ENCODE measurements around the gene ADORA2A. TPM values are rescaled to one million over a fixed set of nuclear protein-coding genes. Genes with fewer than 3 reads are reported as not detected.

The ADORA2A gene
- total RNA-seq, 1 experiment from 2014 or later, result 0.72 TPM

GRCh38 chr22:24416611-24417010 is 10.8 kb upstream of the ADORA2A start:
- DNase-seq (ENCODE audit: extremely low read depth, low read depth), result no peak

GRCh38 chr22:24417200-24417599 is 10.2 kb upstream of the ADORA2A start:
- no peak for DNase-seq (ENCODE audit: extremely low read depth, low read depth)

- DNase-seq (ENCODE audit: extremely low read depth, low read depth), result no peak
These were observed 9.3 kb upstream of the ADORA2A start for GRCh38 chr22:24417901-24418641.

GRCh38 chr22:24418786-24419474 is 8.5 kb upstream of the ADORA2A start:
- no peak for DNase-seq (ENCODE audit: extremely low read depth, low read depth)

GRCh38 chr22:24419475-24419850 is 7.9 kb upstream of the ADORA2A start:
- no peak for DNase-seq (ENCODE audit: extremely low read depth, low read depth)

GRCh38 chr22:24420072-24420976 is 7.1 kb upstream of the ADORA2A start:
- no peak for DNase-seq (ENCODE audit: extremely low read depth, low read depth)

- no peak for DNase-seq (ENCODE audit: extremely low read depth, low read depth)
These were observed 6.4 kb upstream of the ADORA2A start for GRCh38 chr22:24420977-24421343.

GRCh38 chr22:24421428-24421931 is 5.9 kb upstream of the ADORA2A start:
- DNase-seq (ENCODE audit: extremely low read depth, low read depth), result no peak

- DNase-seq (ENCODE audit: extremely low read depth, low read depth), result no peak
These were observed 5.2 kb upstream of the ADORA2A start for GRCh38 chr22:24422102-24422665.

GRCh38 chr22:24423519-24424000 is 3.8 kb upstream of the ADORA2A start:
- peak; percentile 14 for DNase-seq (ENCODE audit: extremely low read depth, low read depth)

GRCh38 chr22:24424001-24424900 is 3.1 kb upstream of the ADORA2A start:
- DNase-seq (ENCODE audit: extremely low read depth, low read depth), result no peak

GRCh38 chr22:24424901-24425775 is 2.3 kb upstream of the ADORA2A start:
- no peak for DNase-seq (ENCODE audit: extremely low read depth, low read depth)

GRCh38 chr22:24426436-24426835 is 963 bp upstream of the ADORA2A start:
- DNase-seq (ENCODE audit: extremely low read depth, low read depth), result no peak

GRCh38 chr22:24426851-24427499 is 424 bp upstream of the ADORA2A start:
- no peak for DNase-seq (ENCODE audit: extremely low read depth, low read depth)

GRCh38 chr22:24428751-24429410 is 1.5 kb downstream of the ADORA2A start:
- DNase-seq (ENCODE audit: extremely low read depth, low read depth), result no peak

- no peak for DNase-seq (ENCODE audit: extremely low read depth, low read depth)
These were observed 2.3 kb downstream of the ADORA2A start for GRCh38 chr22:24429411-24430365.
